Kidney (tissue), 14 donors: Measurements from ENCODE around the gene RASGRP2. TPM values are rescaled to one million over a fixed set of nuclear protein-coding genes. Genes with fewer than 3 reads are reported as not detected.

Experiments
- DNase-seq, 5 donors: peaks; one replicate each; pipeline ENCODE4 v3.0.0-alpha.2; 2013 to 2020
- FAIRE-seq: peaks from 2 replicates; lab custom pipeline; 2012; peaks lifted over from hg19 to GRCh38; lab: Jason Lieb, UNC
- H3K27ac ChIP-seq, 2 donors: one replicate each; pipeline ENCODE4 v1.7.0; 2013; ENCODE audit warnings: low read depth in 2 of 2, low read length in 2 of 2, inconsistent platforms in 1 of 2
- H3K27me3 ChIP-seq: one replicate; pipeline ENCODE4 v1.7.1; 2013; ENCODE audit warnings: low read length, inconsistent platforms; ENCODE audit not compliant: control insufficient read depth, insufficient read depth
- H3K36me3 ChIP-seq, 3 donors: one replicate each; pipeline versions ENCODE4 v1.7.0 to v1.7.1; 2013; ENCODE audit warnings: low read length in 3 of 3, control low read depth in 1 of 3, inconsistent platforms in 1 of 3; ENCODE audit not compliant: insufficient read depth in 3 of 3, control insufficient read depth in 2 of 3
- H3K4me1 ChIP-seq, 3 donors: one replicate each; pipeline versions ENCODE4 v1.7.0 to v1.7.1; 2013; ENCODE audit warnings: low read length in 3 of 3, inconsistent platforms in 1 of 3, low read depth in 1 of 3; ENCODE audit not compliant: control insufficient read depth in 2 of 3, insufficient read depth in 2 of 3
- H3K4me3 ChIP-seq, 3 donors: one replicate each; pipeline versions ENCODE4 v1.7.0 to v1.8.1; 2013; ENCODE audit warnings: low read length in 3 of 3, control low read depth in 1 of 3, inconsistent platforms in 1 of 3
- H3K9ac ChIP-seq, 3 donors: one replicate each; pipeline versions ENCODE4 v1.7.0 to v1.7.1; 2013; ENCODE audit warnings: low read length in 3 of 3, control low read depth in 1 of 3, inconsistent platforms in 1 of 3
- H3K9me3 ChIP-seq, 3 donors: one replicate each; pipeline versions ENCODE4 v1.7.0 to v1.7.1; 2013; ENCODE audit warnings: low read length in 3 of 3, control low read depth in 1 of 3, inconsistent platforms in 1 of 3; ENCODE audit not compliant: control insufficient read depth in 2 of 3, insufficient read depth in 1 of 3
- intact Hi-C: fragments of 100-400 bp; cut with DNase I; formaldehyde crosslinking; loops from one replicate; pipeline ENCODE4 v1.11.1; 2022
- polyA plus RNA-seq: library from polyadenylated mRNA; stranded (reverse); fragments of 350-450 nt; fragmentation: Illumina TruSeq; extraction: RNeasy Lipid Tissue Mini Kit (QIAGEN cat#74804); gene quantifications from one replicate; pipeline ENCODE4 v1.2.3, GENCODE V29; 2014; ENCODE audit warnings: low read depth, low replicate concordance; ENCODE audit not compliant: insufficient read depth
- total RNA-seq: library from RNA; stranded (reverse); fragmentation: NEBNext Ultra II Directional; extraction: Animal tissue kit (Norgen Biotek cat#: 25700); gene quantifications from one replicate; pipeline ENCODE4 v1.2.1, GENCODE V29; 2021
- TF ChIP-seq, protein P1 (sequence below): IDR thresholded peaks from 3 replicates; pipeline ENCODE4 v1.5.1; 2012; ENCODE audit warnings: mild to moderate bottlenecking, moderate library complexity, borderline replicate concordance; ENCODE audit not compliant: insufficient read depth; ENCODE audit errors: extremely low read depth
- donor health status: control.
- donor health status: control.
- donor health status: control.
- donor health status: control.
- donor health status: control.
- donor health status: DM: yes; HTN: yes; CAD: no.
- donor health status: Normal renal cell carcinoma (clear cell type).

RASGRP2 gene
- total and polyA plus RNA-seq, 2 donors from 2014 or later, result 14.1 to 42.6 TPM

DNA sequence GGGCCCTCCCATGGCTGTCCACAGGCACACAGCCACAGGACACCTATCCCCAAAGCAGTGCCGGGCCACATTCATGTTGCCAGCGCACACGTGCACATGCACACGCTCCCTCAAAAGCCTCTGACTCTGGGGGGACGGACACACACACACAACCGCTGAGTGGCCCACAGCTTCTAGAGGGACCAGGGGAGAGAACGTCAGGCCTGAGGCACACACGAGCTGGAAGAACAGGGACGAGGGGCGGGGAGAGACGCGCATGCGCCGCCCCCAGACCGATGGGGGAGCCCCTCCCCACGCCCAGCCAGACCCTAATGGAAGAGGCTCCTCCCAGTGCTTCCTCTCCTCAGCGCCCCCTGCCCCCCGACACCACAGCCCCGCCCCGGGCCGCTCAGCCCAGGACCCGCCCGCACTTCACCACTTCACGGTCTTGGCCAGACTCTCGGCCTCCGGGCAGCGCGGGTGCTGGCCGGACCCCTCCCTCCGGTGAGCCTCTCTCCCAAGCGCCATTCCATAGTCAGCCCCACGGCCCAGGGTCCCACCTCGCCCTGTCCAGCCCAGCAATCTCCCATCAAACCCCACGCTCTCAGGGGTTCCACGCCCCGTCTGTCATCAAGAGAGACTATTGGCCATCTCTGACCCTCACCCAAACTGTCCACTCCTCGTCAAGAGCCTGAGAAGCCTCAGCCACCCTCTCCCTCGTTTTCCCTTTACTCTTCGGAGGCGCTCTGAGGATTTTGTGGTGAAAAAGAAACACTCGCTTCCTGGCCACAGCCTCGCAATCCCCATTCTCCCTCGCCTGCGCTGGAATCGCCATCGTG, 32.6 kb downstream of the RASGRP2 start:
- no peak overlapping the region for H3K9ac ChIP-seq
- FAIRE-seq (no peak), DNase-seq (peak in 3 of 5 donors; percentile 36 to 78 (median 41))
- no peaks in the 10 kb centered on the region for H3K4me1 ChIP-seq
- H3K27me3 ChIP-seq, result peaks cover 18% of the 10 kb centered on the region
- intact Hi-C loops, result no loop called here
- TF ChIP-seq, protein P1, sequence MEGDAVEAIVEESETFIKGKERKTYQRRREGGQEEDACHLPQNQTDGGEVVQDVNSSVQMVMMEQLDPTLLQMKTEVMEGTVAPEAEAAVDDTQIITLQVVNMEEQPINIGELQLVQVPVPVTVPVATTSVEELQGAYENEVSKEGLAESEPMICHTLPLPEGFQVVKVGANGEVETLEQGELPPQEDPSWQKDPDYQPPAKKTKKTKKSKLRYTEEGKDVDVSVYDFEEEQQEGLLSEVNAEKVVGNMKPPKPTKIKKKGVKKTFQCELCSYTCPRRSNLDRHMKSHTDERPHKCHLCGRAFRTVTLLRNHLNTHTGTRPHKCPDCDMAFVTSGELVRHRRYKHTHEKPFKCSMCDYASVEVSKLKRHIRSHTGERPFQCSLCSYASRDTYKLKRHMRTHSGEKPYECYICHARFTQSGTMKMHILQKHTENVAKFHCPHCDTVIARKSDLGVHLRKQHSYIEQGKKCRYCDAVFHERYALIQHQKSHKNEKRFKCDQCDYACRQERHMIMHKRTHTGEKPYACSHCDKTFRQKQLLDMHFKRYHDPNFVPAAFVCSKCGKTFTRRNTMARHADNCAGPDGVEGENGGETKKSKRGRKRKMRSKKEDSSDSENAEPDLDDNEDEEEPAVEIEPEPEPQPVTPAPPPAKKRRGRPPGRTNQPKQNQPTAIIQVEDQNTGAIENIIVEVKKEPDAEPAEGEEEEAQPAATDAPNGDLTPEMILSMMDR, result no peak
- no peak overlapping the region for H3K27ac ChIP-seq
- H3K36me3 ChIP-seq, result no peaks in the 10 kb centered on the region
- H3K4me3 ChIP-seq, result peak overlapping the region in 1 of 3 donors; percentile 11
- H3K9me3 ChIP-seq, result no peaks in the 10 kb centered on the region

GRCh38 chr11:64710418-64711137, 33.4 kb downstream of the RASGRP2 start:
- Histone ChIP-seq H3K36me3 (no peaks in the 10 kb centered on the region), H3K4me3 (peak overlapping the region in 1 of 3 donors; percentile 11), H3K9ac (no peak overlapping the region), H3K9me3 (no peaks in the 10 kb centered on the region), H3K27ac (no peak overlapping the region), H3K27me3 (peaks cover 18% of the 10 kb centered on the region), H3K4me1 (no peaks in the 10 kb centered on the region)
- intact Hi-C loops, result no loop called here
- FAIRE-seq (no peak), DNase-seq (no peak)
- TF ChIP-seq, protein P1, result no peak

DNA sequence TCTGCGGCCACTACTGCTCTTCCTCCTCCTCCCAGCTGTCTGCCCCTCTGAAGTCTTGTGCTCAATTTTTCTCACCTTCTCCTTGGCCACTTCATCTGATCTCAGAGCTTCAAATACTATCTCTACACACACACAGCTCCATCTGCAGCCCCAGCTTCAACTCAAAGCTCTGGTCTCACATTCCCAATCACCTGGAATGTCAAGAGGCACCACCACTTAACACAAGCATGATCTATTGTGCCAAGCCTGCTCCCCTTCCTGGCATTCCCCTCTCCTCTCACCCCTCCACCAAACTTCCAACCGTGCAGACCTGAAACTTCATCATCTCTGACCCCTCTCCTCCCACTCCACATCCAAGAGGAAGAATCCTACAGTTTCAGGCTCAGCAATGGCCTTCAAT, 38.4 kb downstream of the RASGRP2 start:
- H3K9me3 ChIP-seq, result no peaks in the 10 kb centered on the region
- no peak overlapping the region for H3K9ac ChIP-seq
- DNase-seq (no peak), FAIRE-seq (no peak)
- TF ChIP-seq, protein P1, result no peak
- H3K4me1 ChIP-seq, result no peaks in the 10 kb centered on the region
- no peaks in the 10 kb centered on the region for H3K36me3 ChIP-seq
- intact Hi-C loops, result no loop called here
- peaks cover 6% of the 10 kb centered on the region for H3K27me3 ChIP-seq
- no peak overlapping the region for H3K4me3 ChIP-seq
- no peak overlapping the region for H3K27ac ChIP-seq
